Measurements from ENCODE around the gene SLC44A2. TPM values are rescaled to one million over a fixed set of nuclear protein-coding genes. Genes with fewer than 3 reads are reported as not detected.
"Not testable (repeated sequence)": the region's sequence is repeated elsewhere in the genome, so short reads cannot be mapped to it uniquely, and the experiment has no call there.

SLC44A2 gene
- total RNA-seq, 1 experiment from 2014 or later = 3.3 TPM

- no peaks in the 10 kb centered on the region for H3K27me3 ChIP-seq
- peak; percentile 87 for DNase-seq
- no peaks in the 10 kb centered on the region for H3K9me3 ChIP-seq
- no peak overlapping the region for H3K4me3 ChIP-seq
- peaks cover 55% of the 10 kb centered on the region for H3K36me3 ChIP-seq
Measured at GRCh38 chr19:10662384-10663251, 37.3 kb downstream of the SLC44A2 start.

DNA sequence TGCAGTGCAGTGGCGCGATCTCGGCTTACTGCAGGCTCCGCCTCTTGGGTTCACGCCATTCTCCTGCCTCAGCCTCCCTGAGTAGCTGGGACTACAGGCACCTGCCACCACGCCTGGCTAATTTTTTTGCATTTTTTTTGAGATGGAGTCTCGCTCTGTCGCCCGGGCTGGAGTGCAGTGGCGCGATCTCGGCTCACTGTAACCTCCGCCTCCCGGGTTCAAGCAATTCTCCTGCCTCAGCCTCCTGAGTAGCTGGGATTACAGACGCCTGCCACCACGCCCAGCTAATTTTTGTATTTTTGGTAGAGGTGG lies 37.9 kb downstream of the SLC44A2 start:
- H3K9me3 ChIP-seq, H3K27me3 ChIP-seq, H3K4me3 ChIP-seq, DNase-seq: not testable (repeated sequence)
- peaks cover 58% of the 10 kb centered on the region for H3K36me3 ChIP-seq

- Histone ChIP-seq H3K9me3 (no peaks in the 10 kb centered on the region), H3K4me3 (no peak overlapping the region), H3K27me3 (no peaks in the 10 kb centered on the region), H3K36me3 (peaks cover 79% of the 10 kb centered on the region)
- no peak for DNase-seq
Measured at GRCh38 chr19:10667867-10668266, 42.5 kb downstream of the SLC44A2 start.

DNA sequence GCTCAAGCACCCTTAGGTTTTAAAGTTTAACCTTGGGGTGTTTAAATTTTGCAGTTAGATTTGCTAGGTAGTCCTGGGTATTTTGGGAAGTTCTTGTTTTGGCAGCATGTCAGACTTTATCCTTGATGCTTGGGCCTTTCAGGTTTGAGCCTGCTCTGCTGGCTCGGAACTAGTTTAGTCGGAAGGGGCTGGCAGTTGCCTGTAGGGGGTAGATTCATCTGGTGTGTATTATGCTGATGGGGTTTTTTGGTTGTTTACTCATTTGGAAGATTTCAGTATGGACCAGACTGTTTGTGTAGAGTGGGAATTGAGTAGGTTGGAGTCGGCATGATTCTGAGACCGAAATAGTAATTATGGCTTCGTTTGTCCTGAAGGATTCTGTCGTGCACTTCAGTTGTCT lies 43.9 kb downstream of the SLC44A2 start:
- Histone ChIP-seq H3K4me3 (no peak overlapping the region), H3K36me3 (peaks cover 88% of the 10 kb centered on the region), H3K27me3 (no peaks in the 10 kb centered on the region), H3K9me3 (no peaks in the 10 kb centered on the region)
- DNase-seq = no peak

DNA sequence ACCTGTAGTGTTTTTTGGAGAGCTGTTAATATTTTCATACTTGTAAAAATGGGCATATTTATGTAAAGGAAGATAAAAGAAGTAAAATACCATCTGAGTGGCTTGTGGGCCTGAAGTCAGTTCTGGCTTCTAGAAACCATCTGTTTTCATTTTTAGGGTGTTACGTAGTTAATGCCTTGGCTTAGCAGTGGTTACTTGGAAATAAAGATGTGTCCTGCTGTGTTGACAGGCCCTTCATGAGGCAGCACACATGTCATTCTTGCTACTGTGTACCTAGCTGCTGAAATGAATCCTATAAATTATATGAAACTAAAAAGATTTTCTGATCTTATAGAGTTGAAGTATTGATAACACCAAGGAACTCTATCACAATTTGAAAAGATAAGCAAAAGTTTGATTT lies 44.8 kb downstream of the SLC44A2 start:
- Histone ChIP-seq H3K36me3 (peaks cover 87% of the 10 kb centered on the region), H3K27me3 (no peaks in the 10 kb centered on the region), H3K4me3 (no peak overlapping the region), H3K9me3 (no peaks in the 10 kb centered on the region)
- DNase-seq = no peak

GRCh38 chr19:10670876-10671804 lies 45.8 kb downstream of the SLC44A2 start:
- H3K27me3 ChIP-seq = no peaks in the 10 kb centered on the region
- DNase-seq = no peak
- H3K4me3 ChIP-seq = no peak overlapping the region
- peaks cover 88% of the 10 kb centered on the region for H3K36me3 ChIP-seq
- no peaks in the 10 kb centered on the region for H3K9me3 ChIP-seq

GRCh38 chr19:10671922-10672321 lies 46.6 kb downstream of the SLC44A2 start:
- DNase-seq, H3K4me3 ChIP-seq, H3K9me3 ChIP-seq, H3K27me3 ChIP-seq: not testable (repeated sequence)
- H3K36me3 ChIP-seq = peaks cover 87% of the 10 kb centered on the region

GRCh38 chr19:10675214-10675613 lies 49.9 kb downstream of the SLC44A2 start:
- not testable (repeated sequence) for H3K4me3 ChIP-seq, H3K27me3 ChIP-seq, DNase-seq, H3K9me3 ChIP-seq
- H3K36me3 ChIP-seq = peaks cover 89% of the 10 kb centered on the region

GRCh38 chr19:10677751-10678150 lies 52.4 kb downstream of the SLC44A2 start:
- DNase-seq = no peak

DNA sequence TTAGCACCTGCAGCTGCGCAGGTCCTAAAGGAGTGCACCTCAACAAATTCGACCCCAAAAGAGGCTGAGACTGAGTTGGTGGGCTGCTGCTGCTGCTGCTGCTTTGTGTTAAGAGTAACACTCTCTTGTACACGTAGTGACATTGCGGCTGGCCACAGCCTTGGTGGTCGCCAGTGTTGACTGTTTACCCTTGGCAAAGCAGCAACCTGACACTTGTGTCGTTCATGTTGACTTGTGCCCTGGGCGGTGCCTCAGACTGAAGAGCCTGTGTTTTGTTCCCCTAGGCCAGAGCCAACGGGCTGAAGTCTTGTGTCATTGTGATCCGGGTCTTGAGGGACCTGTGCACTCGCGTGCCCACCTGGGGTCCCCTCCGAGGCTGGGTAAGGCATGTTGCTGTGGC lies 53.5 kb downstream of the SLC44A2 start:
- DNase-seq = no peak
- H3K4me3 ChIP-seq = no peak overlapping the region
- H3K36me3 ChIP-seq = peaks cover 90% of the 10 kb centered on the region
- no peaks in the 10 kb centered on the region for H3K27me3 ChIP-seq
- H3K9me3 ChIP-seq = no peaks in the 10 kb centered on the region

More at GRCh38 chr19:10677751-10678150, 52.4 kb downstream of the SLC44A2 start:
- Histone ChIP-seq H3K9me3 (no peaks in the 10 kb centered on the region), H3K4me3 (no peak overlapping the region), H3K36me3 (peaks cover 90% of the 10 kb centered on the region), H3K27me3 (no peaks in the 10 kb centered on the region)

GRCh38 chr19:10679743-10680142 lies 54.4 kb downstream of the SLC44A2 start:
- no peak for DNase-seq
- Histone ChIP-seq H3K4me3 (no peak overlapping the region), H3K36me3 (peaks cover 95% of the 10 kb centered on the region), H3K9me3 (no peaks in the 10 kb centered on the region), H3K27me3 (no peaks in the 10 kb centered on the region)

DNA sequence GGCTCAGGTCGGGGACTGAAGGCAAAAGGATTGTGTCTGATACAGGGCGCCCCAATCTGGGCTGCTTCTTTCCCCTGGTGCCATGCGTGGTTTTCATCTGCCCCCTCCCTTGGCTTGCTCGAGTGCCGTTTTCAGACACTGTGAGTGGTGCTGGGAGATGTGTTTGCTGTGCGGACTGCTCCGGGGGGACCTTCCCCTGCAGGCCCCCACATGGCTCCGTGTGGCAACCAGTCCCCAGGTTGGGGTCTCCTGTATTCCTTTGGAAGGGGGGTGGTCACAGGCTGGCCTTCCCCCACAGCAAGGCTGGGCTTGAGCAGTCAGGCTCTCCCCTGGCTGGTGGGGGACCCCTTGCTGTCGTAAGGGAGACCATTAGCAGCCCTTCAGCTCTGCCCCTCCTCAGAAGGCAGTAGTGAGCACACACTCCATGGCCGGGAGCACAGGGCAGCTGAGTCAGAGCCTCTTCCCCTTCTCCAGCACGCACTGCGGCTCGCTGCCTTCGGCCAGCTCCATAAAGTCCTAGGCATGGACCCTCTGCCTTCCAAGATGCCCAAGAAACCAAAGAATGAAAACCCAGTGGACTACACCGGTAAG lies 55.3 kb downstream of the SLC44A2 start:
- H3K36me3 ChIP-seq = peaks cover 97% of the 10 kb centered on the region
- no peaks in the 10 kb centered on the region for H3K9me3 ChIP-seq
- no peak for DNase-seq
- no peaks in the 10 kb centered on the region for H3K27me3 ChIP-seq
- H3K4me3 ChIP-seq = no peak overlapping the region

GRCh38 chr19:10681658-10682057 lies 56.3 kb downstream of the SLC44A2 start:
- H3K36me3 ChIP-seq = peaks cover 97% of the 10 kb centered on the region
- H3K9me3 ChIP-seq = no peaks in the 10 kb centered on the region
- no peak overlapping the region for H3K4me3 ChIP-seq
- no peak for DNase-seq
- H3K27me3 ChIP-seq = no peaks in the 10 kb centered on the region

DNA sequence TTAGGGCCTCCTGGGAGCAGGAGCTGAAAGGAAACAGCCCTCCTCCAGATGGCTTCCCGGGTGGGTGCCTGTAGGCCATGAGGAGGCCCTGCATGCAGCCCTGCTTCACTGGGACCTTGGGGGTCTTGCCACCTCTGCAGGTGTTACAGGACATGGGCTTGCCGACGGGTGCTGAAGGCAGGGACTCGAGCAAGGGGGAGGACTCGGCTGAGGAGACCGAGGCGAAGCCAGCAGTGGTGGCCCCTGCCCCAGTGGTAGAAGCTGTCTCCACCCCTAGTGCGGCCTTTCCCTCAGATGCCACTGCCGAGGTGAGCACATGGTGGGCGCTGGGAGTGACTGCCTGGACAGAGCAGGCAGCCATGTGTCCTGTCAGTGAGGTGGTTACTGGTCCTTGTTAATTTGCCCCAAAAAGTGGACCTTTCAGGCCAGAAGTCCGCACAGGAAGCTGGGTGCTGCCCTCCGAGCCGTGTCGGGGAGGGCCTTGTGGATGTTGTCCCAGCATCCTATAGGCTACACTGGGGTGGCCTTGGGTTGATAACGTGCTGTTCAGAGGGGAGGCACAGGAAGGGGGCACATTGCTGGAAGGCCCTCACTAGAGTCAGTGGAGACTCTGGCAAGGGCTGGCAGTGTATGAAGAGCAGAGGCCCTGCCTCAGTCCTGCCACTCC lies 57.2 kb downstream of the SLC44A2 start:
- H3K4me3 ChIP-seq = no peak overlapping the region
- H3K27me3 ChIP-seq = no peaks in the 10 kb centered on the region
- DNase-seq = no peak
- peaks cover 96% of the 10 kb centered on the region for H3K36me3 ChIP-seq
- H3K9me3 ChIP-seq = no peaks in the 10 kb centered on the region

GRCh38 chr19:10683064-10683426 lies 57.7 kb downstream of the SLC44A2 start:
- Histone ChIP-seq H3K4me3 (no peak overlapping the region), H3K9me3 (no peaks in the 10 kb centered on the region), H3K36me3 (peaks cover 96% of the 10 kb centered on the region), H3K27me3 (no peaks in the 10 kb centered on the region)
- DNase-seq = no peak

GRCh38 chr19:10683582-10683981 lies 58.2 kb downstream of the SLC44A2 start:
- Histone ChIP-seq H3K36me3 (peaks cover 96% of the 10 kb centered on the region), H3K27me3 (no peaks in the 10 kb centered on the region)

GRCh38 chr19:10685210-10685609 lies 59.9 kb downstream of the SLC44A2 start:
- Histone ChIP-seq H3K27me3 (no peaks in the 10 kb centered on the region), H3K4me3 (no peak overlapping the region), H3K36me3 (peaks cover 96% of the 10 kb centered on the region), H3K9me3 (no peaks in the 10 kb centered on the region)
- no peak for DNase-seq

More at GRCh38 chr19:10683582-10683981, 58.2 kb downstream of the SLC44A2 start:
- Histone ChIP-seq H3K4me3 (no peak overlapping the region), H3K9me3 (no peaks in the 10 kb centered on the region)
- no peak for DNase-seq

All from MG63 (cell line).